ENCODE measurements around the gene SGCB.

GRCh38 chr4:52028970-52029369 is 9.1 kb downstream of the SGCB start:
- TF ChIP-seq, protein P1, sequence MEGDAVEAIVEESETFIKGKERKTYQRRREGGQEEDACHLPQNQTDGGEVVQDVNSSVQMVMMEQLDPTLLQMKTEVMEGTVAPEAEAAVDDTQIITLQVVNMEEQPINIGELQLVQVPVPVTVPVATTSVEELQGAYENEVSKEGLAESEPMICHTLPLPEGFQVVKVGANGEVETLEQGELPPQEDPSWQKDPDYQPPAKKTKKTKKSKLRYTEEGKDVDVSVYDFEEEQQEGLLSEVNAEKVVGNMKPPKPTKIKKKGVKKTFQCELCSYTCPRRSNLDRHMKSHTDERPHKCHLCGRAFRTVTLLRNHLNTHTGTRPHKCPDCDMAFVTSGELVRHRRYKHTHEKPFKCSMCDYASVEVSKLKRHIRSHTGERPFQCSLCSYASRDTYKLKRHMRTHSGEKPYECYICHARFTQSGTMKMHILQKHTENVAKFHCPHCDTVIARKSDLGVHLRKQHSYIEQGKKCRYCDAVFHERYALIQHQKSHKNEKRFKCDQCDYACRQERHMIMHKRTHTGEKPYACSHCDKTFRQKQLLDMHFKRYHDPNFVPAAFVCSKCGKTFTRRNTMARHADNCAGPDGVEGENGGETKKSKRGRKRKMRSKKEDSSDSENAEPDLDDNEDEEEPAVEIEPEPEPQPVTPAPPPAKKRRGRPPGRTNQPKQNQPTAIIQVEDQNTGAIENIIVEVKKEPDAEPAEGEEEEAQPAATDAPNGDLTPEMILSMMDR (IDR thresholded peaks at IDR 0.05) = no peak
- TF ChIP-seq POLR2A (IDR thresholded peaks at IDR 0.05) = no peak
